Transverse colon (tissue), 4 donors: ENCODE results near the gene GAS2L2.

Source experiments
- CTCF ChIP-seq, 5 experiments: fragments of 200-600 bp in 3 of 5; fragments of 450-650 bp in 2 of 5; sonication (generic) in 3 of 5; IDR thresholded peaks; 1 replicate in 2 of 5; 2 replicates in 3 of 5; pipeline ENCODE4 v1.5.1; 2016 to 2017; ENCODE audit warnings: antibody characterized with exemption in 5 of 5, inconsistent platforms in 3 of 5, mild to moderate bottlenecking in 2 of 5, moderate library complexity in 1 of 5
- POLR2A ChIP-seq: fragments of 450-650 bp; IDR thresholded peaks from one replicate; pipeline ENCODE4 v1.6.1; 2016; ENCODE audit warnings: antibody characterized with exemption, mild to moderate bottlenecking, moderate library complexity
- POLR2AphosphoS5 ChIP-seq, 3 donors: sonication (generic); formaldehyde crosslinking; IDR thresholded peaks; one replicate each; pipeline ENCODE4 v1.6.1; 2016; ENCODE audit warnings: antibody characterized with exemption in 3 of 3

- TF ChIP-seq POLR2AphosphoS5 (IDR thresholded peaks at IDR 0.05) = no peak
- no peak for TF ChIP-seq POLR2A
- no peak for TF ChIP-seq CTCF (IDR thresholded peaks at IDR 0.05)
These were observed 12.9 kb upstream of the GAS2L2 start for GRCh38 chr17:35765756-35766488.
